Measurements from ENCODE around the gene ZNF280D.
"Not testable (repeated sequence)": the region's sequence is repeated elsewhere in the genome, so short reads cannot be mapped to it uniquely, and the experiment has no call there.

Gene ZNF280D

GRCh38 chr15:56733136-56734012 lies at the start of gene ZNF280D:
TSS of gene ZNF280D (minus strand) at chr15:56733509. CDS start at chr15:56707109, 26,400 bp downstream.
- DNase-seq (ENCODE audit: low read depth, low spot score) = no peak

- no peak for DNase-seq (ENCODE audit: low read depth, low spot score)
These were observed 49.0 kb upstream of the ZNF280D start for GRCh38 chr15:56782306-56782705.

- no peak for DNase-seq (ENCODE audit: low read depth, low spot score)
These were observed 48.4 kb upstream of the ZNF280D start for GRCh38 chr15:56781666-56782065.

GRCh38 chr15:56780102-56780725 lies 46.9 kb upstream of the ZNF280D start:
- not testable (repeated sequence) for DNase-seq (ENCODE audit: low read depth, low spot score)

- not testable (repeated sequence) for DNase-seq (ENCODE audit: low read depth, low spot score)
These were observed 46.1 kb upstream of the ZNF280D start for GRCh38 chr15:56779449-56779848.

- DNase-seq (ENCODE audit: low read depth, low spot score) = no peak
These were observed 45.5 kb upstream of the ZNF280D start for GRCh38 chr15:56778761-56779160.

- no peak for DNase-seq (ENCODE audit: low read depth, low spot score)
These were observed 43.5 kb upstream of the ZNF280D start for GRCh38 chr15:56776839-56777238.

GRCh38 chr15:56775641-56776040 lies 42.3 kb upstream of the ZNF280D start:
- DNase-seq (ENCODE audit: low read depth, low spot score) = no peak

- no peak for DNase-seq (ENCODE audit: low read depth, low spot score)
These were observed 41.0 kb upstream of the ZNF280D start for GRCh38 chr15:56774356-56774755.

- DNase-seq (ENCODE audit: low read depth, low spot score) = peak; percentile 30
These were observed 39.7 kb upstream of the ZNF280D start for GRCh38 chr15:56772868-56773639.

- no peak for DNase-seq (ENCODE audit: low read depth, low spot score)
These were observed 36.9 kb upstream of the ZNF280D start for GRCh38 chr15:56770173-56770572.

- DNase-seq (ENCODE audit: low read depth, low spot score) = no peak
These were observed 34.0 kb upstream of the ZNF280D start for GRCh38 chr15:56767315-56767714.

GRCh38 chr15:56765251-56765650 lies 31.9 kb upstream of the ZNF280D start:
- no peak for DNase-seq (ENCODE audit: low read depth, low spot score)

GRCh38 chr15:56763141-56763895 lies 30.0 kb upstream of the ZNF280D start:
- DNase-seq (ENCODE audit: low read depth, low spot score) = no peak

- DNase-seq (ENCODE audit: low read depth, low spot score) = no peak
These were observed 26.9 kb upstream of the ZNF280D start for GRCh38 chr15:56760186-56760585.

GRCh38 chr15:56759450-56759845 lies 26.1 kb upstream of the ZNF280D start:
- no peak for DNase-seq (ENCODE audit: low read depth, low spot score)

GRCh38 chr15:56758770-56759449 lies 25.6 kb upstream of the ZNF280D start:
- DNase-seq (ENCODE audit: low read depth, low spot score) = no peak

- DNase-seq (ENCODE audit: low read depth, low spot score) = no peak
These were observed 24.6 kb upstream of the ZNF280D start for GRCh38 chr15:56757875-56758274.

GRCh38 chr15:56754772-56755370 lies 21.6 kb upstream of the ZNF280D start:
- DNase-seq (ENCODE audit: low read depth, low spot score) = no peak

GRCh38 chr15:56752986-56753385 lies 19.7 kb upstream of the ZNF280D start:
- DNase-seq (ENCODE audit: low read depth, low spot score) = no peak

Measured in iPS DF 19.7 (cell line).